Panc1 (cell line): ENCODE measurements around the gene FSD2.

ENCODE experiments used
- SIN3A ChIP-seq: IDR thresholded peaks from 2 replicates; pipeline ENCODE4 v1.6.1; 2012; ENCODE audit warnings: low read depth, mild to moderate bottlenecking, low read length, moderate library complexity, borderline replicate concordance; ENCODE audit not compliant: insufficient read depth
- TF ChIP-seq, protein P1 (sequence below): fragments of 450-650 bp; IDR thresholded peaks from 2 replicates; pipeline ENCODE4 v1.5.1; 2017; ENCODE audit warnings: mild to moderate bottlenecking

DNA sequence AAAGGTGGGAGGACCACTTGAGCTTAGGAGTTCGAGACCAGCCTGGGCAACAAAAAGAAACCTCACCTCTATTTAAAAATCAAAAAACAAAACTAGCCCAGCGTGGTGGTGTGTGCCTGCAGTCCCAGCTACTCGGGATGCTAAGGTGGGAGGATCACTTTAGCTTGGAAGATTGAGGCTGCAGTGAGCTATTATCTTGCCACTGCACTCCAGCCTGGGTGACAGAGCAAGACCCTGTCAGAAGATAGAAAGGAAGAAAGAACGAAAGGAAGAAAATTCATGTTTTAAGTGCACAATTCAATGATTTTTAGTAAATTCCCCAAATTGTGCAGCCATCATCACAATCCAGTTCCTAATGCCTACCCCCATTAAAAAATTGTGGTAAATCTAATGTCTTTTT is 7.8 kb downstream of the FSD2 start:
- TF ChIP-seq, protein P1, sequence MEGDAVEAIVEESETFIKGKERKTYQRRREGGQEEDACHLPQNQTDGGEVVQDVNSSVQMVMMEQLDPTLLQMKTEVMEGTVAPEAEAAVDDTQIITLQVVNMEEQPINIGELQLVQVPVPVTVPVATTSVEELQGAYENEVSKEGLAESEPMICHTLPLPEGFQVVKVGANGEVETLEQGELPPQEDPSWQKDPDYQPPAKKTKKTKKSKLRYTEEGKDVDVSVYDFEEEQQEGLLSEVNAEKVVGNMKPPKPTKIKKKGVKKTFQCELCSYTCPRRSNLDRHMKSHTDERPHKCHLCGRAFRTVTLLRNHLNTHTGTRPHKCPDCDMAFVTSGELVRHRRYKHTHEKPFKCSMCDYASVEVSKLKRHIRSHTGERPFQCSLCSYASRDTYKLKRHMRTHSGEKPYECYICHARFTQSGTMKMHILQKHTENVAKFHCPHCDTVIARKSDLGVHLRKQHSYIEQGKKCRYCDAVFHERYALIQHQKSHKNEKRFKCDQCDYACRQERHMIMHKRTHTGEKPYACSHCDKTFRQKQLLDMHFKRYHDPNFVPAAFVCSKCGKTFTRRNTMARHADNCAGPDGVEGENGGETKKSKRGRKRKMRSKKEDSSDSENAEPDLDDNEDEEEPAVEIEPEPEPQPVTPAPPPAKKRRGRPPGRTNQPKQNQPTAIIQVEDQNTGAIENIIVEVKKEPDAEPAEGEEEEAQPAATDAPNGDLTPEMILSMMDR, result no peak
- TF ChIP-seq SIN3A, result no peak
